SK-N-SH treated with all-trans-retinoic acid at 6 μM for 48 hours (cell line): ENCODE data around the gene RANBP6.

ENCODE experiments used
- ATAC-seq: fragments of 200-7000 bp; cut with Tn5 transposase; 3 replicates; pipeline ENCODE4 v1.9.1; 2020; ENCODE audit warnings: mild to moderate bottlenecking, moderate library complexity
- ARNTL ChIP-seq: fragments of 450-650 bp; formaldehyde crosslinking; IDR thresholded peaks from 2 replicates; pipeline ENCODE4 v1.5.0; 2020; ENCODE audit warnings: low read depth, mild to moderate bottlenecking, moderate library complexity, borderline replicate concordance
- BACH2 ChIP-seq: fragments of 250-450 bp; sonication (Bioruptor Pico); IDR thresholded peaks from 2 replicates; pipeline ENCODE4 v1.9.0; 2021; ENCODE audit warnings: mild to moderate bottlenecking, borderline replicate concordance
- CREB5 ChIP-seq: fragments of 250-450 bp; sonication (Bioruptor Pico); IDR thresholded peaks from 2 replicates; pipeline ENCODE4 v1.5.1; 2020; ENCODE audit warnings: low read depth, mild to moderate bottlenecking, moderate library complexity
- CSDC2 ChIP-seq: fragments of 250-450 bp; sonication (Bioruptor Pico); IDR thresholded peaks from 2 replicates; pipeline ENCODE4 v1.5.0; 2020; ENCODE audit warnings: mild to moderate bottlenecking, moderate library complexity
- CSRNP3 ChIP-seq: fragments of 250-450 bp; sonication (Bioruptor Pico); IDR thresholded peaks from 2 replicates; pipeline ENCODE4 v1.5.1; 2021; ENCODE audit warnings: mild to moderate bottlenecking, moderate library complexity
- ESRRG ChIP-seq: fragments of 250-450 bp; sonication (Bioruptor Pico); IDR thresholded peaks from 2 replicates; pipeline ENCODE4 v1.6.1; 2021; ENCODE audit warnings: mild to moderate bottlenecking
- GLIS3 ChIP-seq: fragments of 250-450 bp; sonication (Bioruptor Pico); IDR thresholded peaks from 2 replicates; pipeline ENCODE4 v1.5.0; 2020; ENCODE audit warnings: mild to moderate bottlenecking, moderate library complexity
- ISL1 ChIP-seq: fragments of 250-450 bp; sonication (Bioruptor Pico); IDR thresholded peaks from 2 replicates; pipeline ENCODE4 v2.1.2; 2022; ENCODE audit warnings: mild to moderate bottlenecking, moderate library complexity
- OSR1 ChIP-seq: fragments of 250-450 bp; sonication (Bioruptor Pico); IDR thresholded peaks from 2 replicates; pipeline ENCODE4 v1.8.0; 2022; ENCODE audit warnings: moderate library complexity, mild to moderate bottlenecking, inconsistent platforms
- PATZ1 ChIP-seq: fragments of 250-450 bp; sonication (Bioruptor Pico); IDR thresholded peaks from 2 replicates; pipeline ENCODE4 v1.8.0; 2020; ENCODE audit warnings: mild to moderate bottlenecking, moderate library complexity, borderline replicate concordance
- POU6F1 ChIP-seq: fragments of 250-450 bp; sonication (Bioruptor Pico); IDR thresholded peaks from 2 replicates; pipeline ENCODE4 v1.8.0; 2021; ENCODE audit warnings: low read depth, mild to moderate bottlenecking, moderate library complexity, borderline replicate concordance
- PPARA ChIP-seq: fragments of 250-450 bp; sonication (Bioruptor Pico); IDR thresholded peaks from 2 replicates; pipeline ENCODE4 v1.5.0; 2020; ENCODE audit warnings: mild to moderate bottlenecking, borderline replicate concordance
- RARB ChIP-seq: fragments of 250-450 bp; sonication (Bioruptor Pico); IDR thresholded peaks from 2 replicates; pipeline ENCODE4 v1.8.0; 2021; ENCODE audit warnings: mild to moderate bottlenecking, moderate library complexity
- SNAI2 ChIP-seq: fragments of 250-450 bp; sonication (Bioruptor Pico); IDR thresholded peaks from 2 replicates; pipeline ENCODE4 v1.5.0; 2020; ENCODE audit warnings: mild to moderate bottlenecking, moderate library complexity
- TCF4 ChIP-seq: fragments of 250-450 bp; sonication (Bioruptor Pico); IDR thresholded peaks from 2 replicates; pipeline ENCODE4 v1.8.0; 2021; ENCODE audit warnings: mild to moderate bottlenecking, moderate library complexity, borderline replicate concordance
- TSHZ2 ChIP-seq: fragments of 250-450 bp; sonication (Bioruptor Pico); IDR thresholded peaks from 2 replicates; pipeline ENCODE4 v1.5.0; 2020; ENCODE audit warnings: mild to moderate bottlenecking, moderate library complexity
- ZFP3 ChIP-seq: fragments of 250-450 bp; sonication (Bioruptor Pico); IDR thresholded peaks from 2 replicates; pipeline ENCODE4 v1.5.0; 2020; ENCODE audit warnings: mild to moderate bottlenecking, moderate library complexity
- ZFP30 ChIP-seq: fragments of 450-650 bp; formaldehyde crosslinking; IDR thresholded peaks from 2 replicates; pipeline ENCODE4 v1.5.0; 2022; ENCODE audit warnings: mild to moderate bottlenecking, moderate library complexity
- ZNF565 ChIP-seq: fragments of 450-650 bp; formaldehyde crosslinking; conservative IDR thresholded peaks from 2 replicates; pipeline ENCODE4 v1.5.0; 2020; ENCODE audit warnings: low read depth, mild to moderate bottlenecking, moderate library complexity
- ZNF70 ChIP-seq: fragments of 450-650 bp; formaldehyde crosslinking; IDR thresholded peaks from 2 replicates; pipeline ENCODE4 v1.5.0; 2020; ENCODE audit warnings: mild to moderate bottlenecking, moderate library complexity
- ZNF8 ChIP-seq: fragments of 450-650 bp; formaldehyde crosslinking; IDR thresholded peaks from 2 replicates; pipeline ENCODE4 v1.5.0; 2020; ENCODE audit warnings: mild to moderate bottlenecking, moderate library complexity

RANBP6 gene

GRCh38 chr9:6052293-6052919 lies 37.0 kb upstream of the RANBP6 start:
- TF ChIP-seq CREB5: no peak
- no peak for TF ChIP-seq RARB
- TF ChIP-seq ZNF70 (CRISPR knock-in tag): no peak
- TF ChIP-seq BACH2 (CRISPR knock-in tag): no peak
- no peak for TF ChIP-seq PPARA
- TF ChIP-seq CSDC2: no peak
- no peak for TF ChIP-seq GLIS3 (CRISPR knock-in tag)
- no peak for TF ChIP-seq TSHZ2
- no peak for TF ChIP-seq ZFP30 (CRISPR knock-in tag)
- no peak for TF ChIP-seq OSR1 (CRISPR knock-in tag)
- TF ChIP-seq ARNTL: no peak
- TF ChIP-seq ZNF565 (CRISPR knock-in tag): no peak
- TF ChIP-seq ESRRG: no peak
- TF ChIP-seq POU6F1 (CRISPR knock-in tag): no peak
- TF ChIP-seq ZNF8: no peak
- no peak for TF ChIP-seq CSRNP3
- no peak for TF ChIP-seq SNAI2 (CRISPR knock-in tag)
- no peak for TF ChIP-seq ISL1 (CRISPR knock-in tag)
- TF ChIP-seq PATZ1 (CRISPR knock-in tag): no peak
- TF ChIP-seq TCF4 (CRISPR knock-in tag): no peak
- ATAC-seq: peak; percentile 17; the same call in 2 of the 3 replicates

GRCh38 chr9:6051511-6051950 lies 36.1 kb upstream of the RANBP6 start:
- no peak for TF ChIP-seq ARNTL
- no peak for TF ChIP-seq ZFP3 (CRISPR knock-in tag)
- no peak for TF ChIP-seq CSRNP3
- TF ChIP-seq ZNF8: no peak
- TF ChIP-seq ISL1 (CRISPR knock-in tag): no peak
- TF ChIP-seq ZNF565 (CRISPR knock-in tag): no peak
- TF ChIP-seq CSDC2: no peak
- no peak for TF ChIP-seq ZNF70 (CRISPR knock-in tag)
- TF ChIP-seq ESRRG: no peak
- no peak for TF ChIP-seq TCF4 (CRISPR knock-in tag)
- no peak for TF ChIP-seq OSR1 (CRISPR knock-in tag)
- TF ChIP-seq GLIS3 (CRISPR knock-in tag): no peak
- TF ChIP-seq RARB: no peak
- no peak for TF ChIP-seq ZFP30 (CRISPR knock-in tag)
- TF ChIP-seq PATZ1 (CRISPR knock-in tag): no peak
- TF ChIP-seq, all 23 proteins: peak for 0
- ATAC-seq: no peak
